HG03460 (cell line): ENCODE data around the gene KRTAP4-6.
"Not testable (repeated sequence)": the region's sequence is repeated elsewhere in the genome, so short reads cannot be mapped to it uniquely, and the experiment has no call there.

Experiments
- ATAC-seq: cut with Tn5 transposase; IDR thresholded peaks from one replicate; pipeline ENCODE4 v1.9.1; 2021; ENCODE audit not compliant: unreplicated experiment

KRTAP4-6 gene

DNA sequence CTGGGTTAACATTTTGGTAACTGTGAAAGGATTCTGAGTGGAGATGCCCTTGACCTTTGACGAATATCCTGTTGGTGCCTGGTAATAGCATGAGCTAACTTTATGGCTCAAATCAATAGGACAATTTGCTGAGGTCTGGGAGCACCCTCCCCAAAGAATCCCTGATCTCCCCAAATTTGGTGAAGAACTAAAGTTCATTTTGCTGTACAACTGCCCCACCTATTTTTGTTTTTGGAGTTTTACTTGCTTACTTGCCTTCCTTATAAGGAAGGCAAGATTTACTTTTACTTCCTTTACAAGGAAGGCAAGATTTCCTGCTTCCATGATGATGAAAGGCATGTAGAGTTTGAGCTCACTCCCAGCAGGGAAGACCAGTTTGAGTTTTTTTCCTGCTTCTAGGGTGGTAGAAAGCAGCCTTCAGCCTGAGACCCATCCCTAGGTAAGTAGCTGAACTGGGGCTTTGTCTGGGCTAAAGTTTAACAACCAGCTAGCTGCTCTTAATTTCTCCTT, 32.3 kb downstream of the KRTAP4-6 start:
- ATAC-seq = no peak

DNA sequence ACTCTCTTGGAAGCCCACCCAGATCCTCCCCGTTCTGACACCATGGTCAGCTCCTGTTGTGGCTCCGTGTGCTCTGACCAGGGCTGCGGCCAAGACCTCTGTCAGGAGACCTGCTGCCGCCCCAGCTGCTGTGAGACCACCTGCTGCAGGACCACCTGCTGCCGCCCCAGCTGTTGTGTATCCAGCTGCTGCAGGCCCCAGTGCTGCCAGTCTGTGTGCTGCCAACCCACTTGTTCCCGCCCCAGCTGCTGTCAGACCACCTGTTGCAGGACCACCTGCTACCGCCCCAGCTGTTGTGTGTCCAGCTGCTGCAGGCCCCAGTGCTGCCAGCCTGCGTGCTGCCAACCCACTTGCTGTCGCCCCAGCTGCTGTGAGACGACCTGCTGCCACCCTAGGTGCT, 35.0 kb downstream of the KRTAP4-6 start, which contains the start of gene KRTAP4-9:
KRTAP4-9 (plus strand) TSS at position 43 of the 400 bp plus-strand sequence; CDS start at position 43, 0 bp downstream.
- ATAC-seq = not testable (repeated sequence)

DNA sequence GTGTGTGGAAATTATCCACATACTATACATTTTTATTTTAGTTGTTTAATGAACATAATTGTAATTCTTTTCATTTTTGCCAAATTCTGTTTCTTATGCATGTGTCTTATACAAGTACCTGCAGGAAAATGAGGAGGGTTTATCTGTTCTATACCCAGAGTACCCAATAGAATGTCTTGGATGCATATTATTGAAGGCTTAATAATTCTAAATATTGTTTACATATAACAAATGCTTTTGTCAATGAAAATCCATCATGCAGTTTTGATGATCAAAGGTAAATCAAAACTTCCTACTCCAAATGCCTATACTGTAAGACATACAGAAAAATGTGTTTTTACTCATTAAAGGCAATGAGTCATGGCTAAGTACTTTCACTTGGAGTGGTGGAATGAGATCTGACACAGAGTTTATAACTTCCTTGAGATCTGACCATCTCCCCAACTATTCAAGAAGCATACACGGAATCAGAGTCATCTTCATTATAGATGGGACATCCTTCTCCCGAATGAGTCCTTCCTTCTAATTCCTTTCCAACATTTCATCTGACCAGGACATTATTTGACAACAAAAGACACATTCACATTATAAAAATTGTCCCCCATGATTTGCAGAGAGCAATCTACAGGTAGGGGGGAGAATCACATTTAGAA, 35.8 kb downstream of the KRTAP4-6 start:
- not testable (repeated sequence) for ATAC-seq

- no peak for ATAC-seq
These were observed 36.4 kb downstream of the KRTAP4-6 start for GRCh38 chr17:41103896-41104295.

GRCh38 chr17:41101586-41102259, 38.6 kb downstream of the KRTAP4-6 start, which contains the start of gene KRTAP4-16:
TSS of gene KRTAP4-16 (minus strand) at chr17:41102209. CDS start at chr17:41102209, 0 bp downstream.
- ATAC-seq = no peak

- not testable (repeated sequence) for ATAC-seq
These were observed 40.5 kb downstream of the KRTAP4-6 start for GRCh38 chr17:41099682-41100480.

GRCh38 chr17:41098481-41098880, 41.9 kb downstream of the KRTAP4-6 start:
- no peak for ATAC-seq

DNA sequence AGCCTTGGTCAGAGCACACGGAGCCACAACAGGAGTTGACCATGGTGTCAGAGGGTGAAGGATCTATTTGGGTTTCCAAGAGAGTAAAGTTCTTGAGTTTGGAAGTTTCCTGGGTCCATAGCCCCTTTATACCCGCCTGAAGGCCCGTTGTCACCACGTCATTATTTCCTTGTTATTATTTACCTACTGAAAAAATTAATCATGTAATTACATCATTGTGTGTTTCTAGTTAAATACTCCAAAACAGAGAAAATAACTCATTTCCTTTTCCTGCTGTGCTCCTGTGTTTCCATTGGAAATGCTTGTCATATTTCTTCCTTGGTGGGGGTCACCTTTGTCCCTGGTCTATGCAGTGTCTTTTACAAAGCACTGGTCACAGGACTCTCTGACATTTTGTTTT, 42.3 kb downstream of the KRTAP4-6 start, which contains the start of gene KRTAP4-8:
KRTAP4-8 (minus strand) TSS at position 101 of the 400 bp plus-strand sequence; CDS start at position 43, 58 bp downstream.
- no peak for ATAC-seq

GRCh38 chr17:41096055-41096454, 44.3 kb downstream of the KRTAP4-6 start:
- no peak for ATAC-seq
